ENCODE data around the gene SLIT3.

The SLIT3 gene

DNA sequence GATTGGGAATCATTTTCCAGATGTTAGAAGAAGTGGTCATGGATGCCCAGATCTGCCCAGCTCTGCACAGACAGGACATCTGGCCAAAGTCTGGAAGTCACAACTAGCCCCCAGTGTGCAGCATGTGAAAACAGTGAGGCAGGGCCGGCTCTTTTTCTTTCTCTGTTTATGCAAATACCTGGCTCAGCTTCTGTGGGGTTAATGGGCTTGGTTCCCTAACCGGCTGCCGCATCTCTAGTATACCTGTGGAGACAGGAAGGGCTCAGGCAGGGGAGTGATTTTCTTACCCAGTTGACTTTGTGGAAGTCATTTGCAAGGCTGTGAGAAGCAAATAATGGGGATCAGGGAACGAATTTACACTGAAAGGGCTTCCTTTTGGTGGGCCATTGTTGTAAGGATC is 467.0 kb downstream of the SLIT3 start:
- TF ChIP-seq ZBTB20 (tag by site-specific recombination; IDR thresholded peaks at IDR 0.05) (no peak), ZBTB7A (tag by site-specific recombination; IDR thresholded peaks at IDR 0.05; ENCODE audit: low read depth) (no peak), ZNF677 (tag by site-specific recombination; IDR thresholded peaks at IDR 0.05) (no peak)
- no peaks in the 10 kb centered on the region for H3K4me1 ChIP-seq (ENCODE audit: control insufficient read depth, insufficient read depth, low read length)
- CTCF ChIA-PET = interaction anchor here (0.7 kb wide), 1 partner anchor 20 kb away, joined by 3 read pairs; no protein-coding TSS in a partner anchor
- POLR2A ChIA-PET = no interaction called here
- no peaks in the 10 kb centered on the region for H3K36me3 ChIP-seq (ENCODE audit: control insufficient read depth in 2 of 2, insufficient read depth in 1 of 2, low read length in 2 of 2)
- H3K4me3 ChIP-seq (ENCODE audit: low read depth, low read length) = no peak overlapping the region
- no peaks in the 10 kb centered on the region for H3K9me3 ChIP-seq (ENCODE audit: control insufficient read depth, insufficient read depth, low read depth, low read length)
- no peak overlapping the region for H3K27ac ChIP-seq (ENCODE audit: extremely low read depth, low read depth, low read length)

DNA sequence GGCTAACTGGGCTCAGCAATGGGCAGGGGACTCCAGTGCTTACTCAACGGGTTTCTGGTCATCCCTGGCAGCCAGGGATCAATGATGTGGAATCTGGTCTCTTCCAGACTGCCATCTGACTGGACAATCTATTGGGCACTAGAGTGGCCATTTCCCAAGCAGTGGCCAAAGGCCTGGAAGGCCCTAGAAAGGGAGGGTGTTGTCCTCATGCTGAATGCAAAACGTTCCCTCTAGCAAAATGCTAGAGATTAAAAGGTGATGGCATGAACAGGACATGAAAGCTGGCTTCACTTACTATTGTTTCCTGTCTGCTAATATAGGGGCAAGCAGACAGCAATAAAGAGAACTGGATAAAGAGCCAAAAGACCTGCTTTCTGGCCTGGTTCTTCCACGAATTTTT is 467.6 kb downstream of the SLIT3 start:
- H3K9me3 ChIP-seq (ENCODE audit: control insufficient read depth, insufficient read depth, low read depth, low read length) = no peaks in the 10 kb centered on the region
- CTCF ChIA-PET = no interaction called here
- H3K4me1 ChIP-seq (ENCODE audit: control insufficient read depth, insufficient read depth, low read length) = no peaks in the 10 kb centered on the region
- H3K36me3 ChIP-seq (ENCODE audit: control insufficient read depth in 2 of 2, insufficient read depth in 1 of 2, low read length in 2 of 2) = no peaks in the 10 kb centered on the region
- H3K27ac ChIP-seq (ENCODE audit: extremely low read depth, low read depth, low read length) = no peak overlapping the region
- no peak for TF ChIP-seq ZFHX2 (tag by site-specific recombination; conservative IDR thresholded peaks at IDR 0.05)
- TF ChIP-seq ZNF404 (tag by site-specific recombination; IDR thresholded peaks at IDR 0.05) = no peak
- no peak for TF ChIP-seq ZNF785 (tag by site-specific recombination; IDR thresholded peaks at IDR 0.05)
- no peak for TF ChIP-seq ZNF157 (tag by site-specific recombination; IDR thresholded peaks at IDR 0.05)
- TF ChIP-seq ZNF280C (tag by site-specific recombination; IDR thresholded peaks at IDR 0.05) = no peak
- TF ChIP-seq ZNF521 (tag by site-specific recombination; IDR thresholded peaks at IDR 0.05) = no peak
- no peak for TF ChIP-seq ZNF776 (tag by site-specific recombination; IDR thresholded peaks at IDR 0.05; ENCODE audit: borderline replicate concordance)
- no peak for TF ChIP-seq ZNF670 (tag by site-specific recombination; IDR thresholded peaks at IDR 0.05; ENCODE audit: low read depth)
- TF ChIP-seq KLF8 (tag by site-specific recombination; IDR thresholded peaks at IDR 0.05) = no peak
- no peak for TF ChIP-seq ZNF664 (tag by site-specific recombination; IDR thresholded peaks at IDR 0.05)
- TF ChIP-seq ZBTB20 (tag by site-specific recombination; IDR thresholded peaks at IDR 0.05) = no peak
- POLR2A ChIA-PET = no interaction called here
- no peak overlapping the region for H3K4me3 ChIP-seq (ENCODE audit: low read depth, low read length)

DNA sequence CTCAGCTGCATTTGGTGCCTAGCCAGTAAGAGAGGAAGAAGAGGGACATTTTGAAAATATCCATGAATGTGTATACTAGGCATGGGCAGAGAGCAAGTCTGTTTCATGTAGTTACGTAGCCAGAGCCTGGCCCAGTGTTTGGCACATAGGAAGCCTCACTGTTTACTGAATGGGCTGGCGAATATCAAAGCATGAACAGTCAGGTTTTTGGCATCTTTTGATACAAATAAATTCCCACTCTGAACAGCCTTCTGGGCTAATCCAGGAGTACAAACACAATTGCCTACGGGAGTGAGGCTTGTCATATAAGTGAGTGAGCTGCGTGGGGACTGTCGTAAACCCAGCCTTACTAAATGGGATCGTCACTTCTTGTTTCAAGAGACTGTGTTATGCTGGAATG is 468.6 kb downstream of the SLIT3 start:
- H3K4me3 ChIP-seq (ENCODE audit: low read depth, low read length) = no peak overlapping the region
- H3K9me3 ChIP-seq (ENCODE audit: control insufficient read depth, insufficient read depth, low read depth, low read length) = no peaks in the 10 kb centered on the region
- POLR2A ChIA-PET = no interaction called here
- TF ChIP-seq MEIS1 (CRISPR knock-in tag; IDR thresholded peaks at IDR 0.05; ENCODE audit: borderline replicate concordance) (no peak), ZNF830 (tag by site-specific recombination; IDR thresholded peaks at IDR 0.05; ENCODE audit: low read depth) (no peak), KLF16 (tag by site-specific recombination; IDR thresholded peaks at IDR 0.05) (no peak), YY1 (tag by site-specific recombination; IDR thresholded peaks at IDR 0.05) (no peak), KLF8 (tag by site-specific recombination; IDR thresholded peaks at IDR 0.05) (no peak), ZNF324 (tag by site-specific recombination; IDR thresholded peaks at IDR 0.05) (no peak), RBAK (tag by site-specific recombination; IDR thresholded peaks at IDR 0.05) (no peak), ZFP69B (tag by site-specific recombination; IDR thresholded peaks at IDR 0.05) (no peak), ZNF777 (tag by site-specific recombination; IDR thresholded peaks at IDR 0.05; ENCODE audit: borderline replicate concordance) (no peak), ZNF266 (tag by site-specific recombination; IDR thresholded peaks at IDR 0.05; ENCODE audit: low read depth) (no peak), ZBTB7A (tag by site-specific recombination; IDR thresholded peaks at IDR 0.05; ENCODE audit: low read depth) (no peak)
- TF ChIP-seq, protein P1, sequence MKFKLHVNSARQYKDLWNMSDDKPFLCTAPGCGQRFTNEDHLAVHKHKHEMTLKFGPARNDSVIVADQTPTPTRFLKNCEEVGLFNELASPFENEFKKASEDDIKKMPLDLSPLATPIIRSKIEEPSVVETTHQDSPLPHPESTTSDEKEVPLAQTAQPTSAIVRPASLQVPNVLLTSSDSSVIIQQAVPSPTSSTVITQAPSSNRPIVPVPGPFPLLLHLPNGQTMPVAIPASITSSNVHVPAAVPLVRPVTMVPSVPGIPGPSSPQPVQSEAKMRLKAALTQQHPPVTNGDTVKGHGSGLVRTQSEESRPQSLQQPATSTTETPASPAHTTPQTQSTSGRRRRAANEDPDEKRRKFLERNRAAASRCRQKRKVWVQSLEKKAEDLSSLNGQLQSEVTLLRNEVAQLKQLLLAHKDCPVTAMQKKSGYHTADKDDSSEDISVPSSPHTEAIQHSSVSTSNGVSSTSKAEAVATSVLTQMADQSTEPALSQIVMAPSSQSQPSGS (tag by site-specific recombination; IDR thresholded peaks at IDR 0.05; ENCODE audit: low read depth) = no peak
- H3K27ac ChIP-seq (ENCODE audit: extremely low read depth, low read depth, low read length) = no peak overlapping the region
- H3K4me1 ChIP-seq (ENCODE audit: control insufficient read depth, insufficient read depth, low read length) = no peaks in the 10 kb centered on the region
- CTCF ChIA-PET = no interaction called here
- H3K36me3 ChIP-seq (ENCODE audit: control insufficient read depth in 2 of 2, insufficient read depth in 1 of 2, low read length in 2 of 2) = no peaks in the 10 kb centered on the region
